Rectal smooth muscle tissue (tissue), 1 donor: ENCODE data around the gene FBXW8.

ENCODE experiments used
- H3K27ac ChIP-seq: one replicate; pipeline ENCODE4 v1.7.0; 2013; ENCODE audit warnings: low read depth, low read length, inconsistent platforms
- H3K27me3 ChIP-seq: one replicate; pipeline ENCODE4 v1.7.0; 2013; ENCODE audit warnings: low read length; ENCODE audit not compliant: control insufficient read depth, insufficient read depth
- H3K36me3 ChIP-seq: one replicate; pipeline ENCODE4 v1.7.0; 2013; ENCODE audit warnings: low read length; ENCODE audit not compliant: control insufficient read depth, insufficient read depth
- H3K4me1 ChIP-seq: one replicate; pipeline ENCODE4 v1.7.0; 2013; ENCODE audit warnings: low read length; ENCODE audit not compliant: control insufficient read depth, insufficient read depth
- H3K4me3 ChIP-seq: one replicate; pipeline ENCODE4 v1.7.0; 2013; ENCODE audit warnings: low read length
- H3K9ac ChIP-seq: one replicate; pipeline ENCODE4 v1.7.0; 2013; ENCODE audit warnings: low read length

The FBXW8 gene

DNA sequence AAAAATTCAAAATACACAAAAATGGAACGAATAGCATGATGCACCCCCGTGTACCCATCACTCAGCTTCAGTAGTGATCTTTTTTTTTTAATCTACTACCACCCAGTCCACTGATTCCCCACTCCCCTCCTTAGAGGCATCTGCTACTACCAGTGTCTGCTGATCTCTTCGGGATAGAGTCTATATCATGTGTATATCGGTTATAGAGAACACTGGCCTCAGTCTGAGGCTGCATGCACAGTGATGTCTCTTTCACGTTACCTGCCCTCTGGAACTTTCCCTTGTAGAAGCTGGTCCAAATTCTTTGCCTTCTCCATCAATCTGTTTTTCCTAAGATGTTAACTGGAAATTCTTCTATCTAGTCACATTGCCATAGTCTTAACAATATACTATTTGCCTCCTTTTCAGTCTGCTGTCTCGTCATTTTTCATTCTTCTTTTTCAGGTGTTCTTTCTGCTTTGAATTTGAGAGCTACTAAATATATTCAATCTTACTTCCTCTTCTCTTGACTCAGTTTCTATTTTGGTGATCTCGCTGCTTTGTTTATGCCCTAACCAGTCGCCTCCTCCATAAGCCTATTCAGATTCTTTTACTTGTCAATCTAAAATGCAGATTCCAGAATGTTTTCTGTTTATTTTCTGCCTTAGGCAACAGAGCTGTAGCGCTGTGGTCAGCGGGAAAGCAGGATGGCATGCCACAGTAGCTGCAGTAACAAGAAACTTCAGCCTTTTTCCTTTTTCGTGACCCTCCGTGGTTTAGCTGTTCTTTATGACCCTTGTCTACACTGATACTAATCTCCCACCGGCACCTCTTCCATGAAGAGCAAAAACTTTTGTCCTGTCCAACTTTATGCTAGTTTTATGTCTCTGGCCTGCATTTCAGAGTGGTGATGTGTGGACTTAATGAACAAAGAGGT is 67.0 kb downstream of the FBXW8 start:
- Histone ChIP-seq H3K27me3 (no peaks in the 10 kb centered on the region), H3K36me3 (no peaks in the 10 kb centered on the region), H3K4me3 (no peak overlapping the region), H3K9ac (no peak overlapping the region), H3K4me1 (no peaks in the 10 kb centered on the region), H3K27ac (no peak overlapping the region)

DNA sequence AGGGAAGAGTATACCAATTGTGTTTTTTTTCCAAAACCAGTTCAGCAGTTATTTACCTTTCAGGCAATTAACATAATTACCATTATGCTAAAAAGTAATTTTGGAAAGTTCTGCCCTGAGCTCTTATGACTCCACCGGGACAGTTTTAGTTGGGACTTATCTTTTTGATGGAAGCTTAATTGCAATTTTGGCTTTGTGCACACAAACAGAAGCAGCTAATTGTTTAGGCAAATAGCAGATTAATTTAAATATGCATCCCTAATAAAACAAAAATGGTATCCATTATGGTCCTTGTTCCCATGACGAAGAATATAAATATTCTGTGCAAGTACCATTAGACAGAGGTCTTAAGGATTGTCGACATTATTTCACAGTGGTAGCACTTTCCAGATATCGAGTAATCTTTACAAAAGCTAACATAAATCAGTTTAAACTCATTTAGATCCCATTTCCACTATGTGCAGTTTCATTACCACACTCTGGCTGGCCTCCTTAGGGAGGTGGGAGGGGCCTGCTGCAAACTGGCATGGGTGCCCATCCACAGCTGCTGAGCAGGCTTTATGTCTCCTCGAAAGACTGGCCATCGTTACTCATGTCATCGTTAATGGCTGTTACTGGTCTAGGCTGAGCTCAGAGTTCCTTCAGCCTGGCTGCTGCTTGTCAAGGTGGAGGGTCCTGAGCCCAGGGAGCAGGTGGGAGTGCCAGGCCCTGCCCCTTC is 68.2 kb downstream of the FBXW8 start:
- no peak overlapping the region for H3K9ac ChIP-seq
- no peaks in the 10 kb centered on the region for H3K4me1 ChIP-seq
- H3K27ac ChIP-seq, result no peak overlapping the region
- H3K4me3 ChIP-seq, result no peak overlapping the region
- H3K27me3 ChIP-seq, result no peaks in the 10 kb centered on the region
- no peaks in the 10 kb centered on the region for H3K36me3 ChIP-seq

DNA sequence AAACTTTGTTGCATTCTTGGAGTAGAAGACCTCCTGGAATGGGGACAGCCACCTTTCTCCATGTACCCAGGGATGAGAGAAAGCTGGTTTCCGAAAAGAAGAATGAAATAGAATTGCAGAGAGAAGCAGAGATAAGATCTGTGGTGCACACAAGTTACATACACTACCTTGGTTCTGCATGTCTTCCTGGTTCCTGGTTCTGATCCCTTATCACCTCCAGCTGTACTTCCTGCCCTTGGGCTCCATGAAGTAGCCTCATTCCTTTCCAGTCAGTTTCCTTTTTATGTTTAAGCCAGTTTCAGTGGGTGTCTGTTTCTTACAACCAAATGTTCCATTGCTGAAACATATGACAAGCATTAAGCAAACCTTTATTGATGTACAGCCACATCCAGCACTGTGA is 69.3 kb downstream of the FBXW8 start:
- Histone ChIP-seq H3K4me3 (no peak overlapping the region), H3K36me3 (no peaks in the 10 kb centered on the region), H3K27ac (no peak overlapping the region), H3K27me3 (no peaks in the 10 kb centered on the region), H3K9ac (no peak overlapping the region), H3K4me1 (no peaks in the 10 kb centered on the region)

DNA sequence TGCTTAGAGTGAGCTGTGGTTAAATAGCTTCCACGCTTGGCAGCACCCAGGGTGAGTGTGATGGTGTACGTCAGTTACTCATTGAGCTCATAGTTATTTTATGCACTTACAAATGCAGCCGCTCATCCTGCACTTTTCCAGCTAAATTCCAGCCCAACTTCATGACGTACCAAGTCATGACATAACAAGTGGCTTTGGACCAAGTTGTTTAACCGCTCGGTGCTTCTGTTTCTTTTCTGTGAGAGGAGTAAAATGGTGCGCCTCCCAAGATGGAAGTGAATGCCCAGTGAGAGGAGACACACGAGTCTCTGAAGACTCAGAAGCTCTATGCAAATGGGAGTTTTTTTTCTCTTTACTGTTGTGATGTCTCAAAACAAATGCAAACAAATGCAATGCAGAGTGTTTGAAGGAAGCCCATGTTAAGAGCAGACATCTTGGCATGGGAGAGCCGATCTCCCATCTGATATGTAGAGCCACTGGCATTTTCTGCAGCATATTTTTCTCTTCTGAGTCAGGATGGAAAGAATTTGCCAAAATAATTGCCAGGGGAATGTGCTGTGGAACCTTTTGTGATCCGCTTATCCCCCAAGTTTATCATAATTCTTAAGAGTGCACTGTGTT is 72.2 kb downstream of the FBXW8 start:
- Histone ChIP-seq H3K4me3 (no peak overlapping the region), H3K9ac (no peak overlapping the region), H3K27ac (peak overlapping the region; percentile 53), H3K4me1 (no peaks in the 10 kb centered on the region), H3K36me3 (peaks cover 4% of the 10 kb centered on the region), H3K27me3 (no peaks in the 10 kb centered on the region)

DNA sequence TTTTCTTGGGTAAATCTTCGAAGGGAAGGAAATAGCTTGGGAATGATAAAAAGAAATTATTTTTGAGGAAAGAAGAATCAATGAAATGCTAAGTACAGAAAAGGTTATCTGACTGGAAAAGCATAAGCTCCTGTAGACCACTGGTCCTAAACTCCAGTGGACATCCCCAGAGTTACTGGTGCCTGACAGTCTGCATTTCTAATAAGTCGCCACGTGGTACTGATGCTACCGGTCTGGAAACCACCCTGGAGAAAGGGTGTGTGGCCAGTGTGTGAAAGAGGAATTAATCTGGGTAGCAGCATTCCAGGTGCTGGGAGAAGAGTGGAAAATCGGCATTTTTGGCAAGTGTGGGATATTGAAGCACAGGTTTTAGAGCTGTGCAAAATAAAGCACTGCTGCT is 73.3 kb downstream of the FBXW8 start:
- H3K4me3 ChIP-seq, result no peak overlapping the region
- H3K9ac ChIP-seq, result no peak overlapping the region
- peaks cover 5% of the 10 kb centered on the region for H3K36me3 ChIP-seq
- H3K27ac ChIP-seq, result no peak overlapping the region
- no peaks in the 10 kb centered on the region for H3K27me3 ChIP-seq
- H3K4me1 ChIP-seq, result no peaks in the 10 kb centered on the region

DNA sequence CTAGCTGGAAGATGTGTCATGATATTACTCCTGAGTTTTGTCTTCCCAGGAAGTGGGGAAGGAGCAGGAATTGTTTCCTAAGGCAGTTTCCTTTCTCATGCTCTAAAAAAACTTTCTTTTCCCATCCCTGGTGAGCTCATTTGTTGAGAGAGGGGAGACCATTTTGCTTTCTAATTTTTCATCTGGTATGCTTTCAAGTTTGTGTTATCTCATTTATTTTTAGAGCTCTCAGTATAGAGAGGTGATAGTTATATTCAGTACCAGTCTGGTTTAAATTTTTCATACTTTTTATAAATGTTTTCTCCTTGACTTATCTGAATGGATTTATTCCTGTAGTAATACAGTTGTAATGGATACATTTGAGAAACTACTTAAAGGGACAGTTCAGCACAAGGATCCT is 79.6 kb downstream of the FBXW8 start:
- no peaks in the 10 kb centered on the region for H3K4me1 ChIP-seq
- no peak overlapping the region for H3K27ac ChIP-seq
- H3K36me3 ChIP-seq, result peaks cover 12% of the 10 kb centered on the region
- H3K4me3 ChIP-seq, result no peak overlapping the region
- H3K9ac ChIP-seq, result no peak overlapping the region
- H3K27me3 ChIP-seq, result no peaks in the 10 kb centered on the region

DNA sequence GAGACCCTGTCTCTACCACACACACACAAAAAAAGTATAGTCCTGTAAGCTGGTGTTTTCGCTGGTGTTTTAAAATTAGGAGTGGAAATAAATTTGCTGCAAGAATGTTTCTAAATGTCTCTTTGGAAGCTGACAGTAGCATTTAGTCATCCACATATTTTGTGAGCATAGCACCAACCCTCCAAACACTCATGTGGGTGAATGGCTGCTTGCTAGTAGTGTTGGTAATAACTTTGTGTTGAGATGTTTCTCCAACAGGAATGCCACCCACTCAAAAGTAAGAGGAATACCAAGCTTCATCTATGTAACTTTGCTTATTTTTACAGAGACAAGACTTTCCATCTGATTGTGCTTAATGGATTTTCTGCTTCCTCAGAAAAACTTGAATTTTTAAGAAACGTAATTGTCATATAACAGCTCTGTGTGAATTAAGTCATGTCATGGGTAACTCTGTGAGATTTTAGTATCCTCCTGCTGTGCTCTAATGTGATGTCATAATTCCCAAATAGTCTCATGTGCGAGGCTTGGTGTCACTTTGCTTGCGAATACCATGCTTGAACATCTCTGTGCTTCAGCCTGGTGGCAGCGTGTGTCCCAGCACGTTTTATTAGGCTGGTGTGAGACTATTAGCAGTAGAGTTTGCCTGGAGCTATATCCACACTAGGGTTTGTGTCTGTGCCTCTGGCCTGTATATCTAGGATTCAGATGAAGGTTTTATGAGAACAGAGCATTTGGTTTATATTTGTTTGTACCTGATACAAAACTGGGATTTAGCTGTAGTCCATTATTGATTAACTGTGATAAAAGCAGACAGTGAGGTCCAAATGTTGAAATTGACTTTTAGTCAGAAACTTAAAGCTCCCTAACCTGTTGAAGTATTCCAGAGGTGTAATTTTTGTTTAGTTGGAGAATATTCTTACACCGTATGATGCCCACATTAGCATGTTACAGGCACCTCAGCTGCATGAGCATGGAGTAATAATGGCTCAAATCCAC is 80.5 kb downstream of the FBXW8 start:
- Histone ChIP-seq H3K27ac (no peak overlapping the region), H3K4me3 (no peak overlapping the region), H3K4me1 (no peaks in the 10 kb centered on the region), H3K9ac (no peak overlapping the region), H3K27me3 (no peaks in the 10 kb centered on the region), H3K36me3 (peaks cover 9% of the 10 kb centered on the region)

DNA sequence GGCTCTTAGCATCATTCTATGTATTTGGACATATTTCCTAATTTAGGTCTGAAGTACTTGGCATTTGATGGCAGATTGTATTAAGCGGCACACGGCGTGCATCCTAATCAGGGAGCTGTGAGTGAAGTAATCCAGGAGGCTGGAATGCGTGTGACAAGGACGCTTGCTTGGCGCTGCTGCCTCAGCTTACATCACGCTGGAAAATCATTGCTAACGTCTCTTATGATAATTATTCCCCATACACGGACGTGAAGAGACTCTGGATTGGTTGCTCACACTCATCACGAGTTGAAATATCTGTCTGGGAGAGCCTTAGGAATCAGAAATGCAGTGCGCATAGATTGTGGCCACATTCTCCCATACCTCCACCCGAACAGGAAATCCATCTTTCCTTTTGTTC is 85.3 kb downstream of the FBXW8 start:
- no peak overlapping the region for H3K4me3 ChIP-seq
- peaks cover 7% of the 10 kb centered on the region for H3K36me3 ChIP-seq
- H3K27me3 ChIP-seq, result no peaks in the 10 kb centered on the region
- no peak overlapping the region for H3K27ac ChIP-seq
- H3K9ac ChIP-seq, result no peak overlapping the region
- H3K4me1 ChIP-seq, result no peaks in the 10 kb centered on the region

DNA sequence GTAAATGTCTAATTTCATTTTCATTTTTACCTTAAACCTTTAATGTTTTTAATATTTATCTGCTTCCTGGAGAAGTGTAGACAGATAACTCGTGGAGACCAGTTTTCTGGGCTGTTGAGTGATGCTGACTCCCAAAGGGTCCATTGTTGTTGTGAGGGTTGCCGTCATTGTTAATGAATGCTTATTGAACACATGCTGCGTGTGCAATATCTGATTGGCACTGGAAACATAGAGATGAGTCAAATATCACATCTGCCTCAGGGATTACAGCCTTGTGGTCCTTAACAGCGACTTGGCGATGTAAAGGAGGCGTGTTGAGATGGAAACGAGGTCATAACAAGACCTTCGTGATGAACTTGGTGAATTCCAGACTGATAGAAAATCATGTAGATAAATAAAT is 85.9 kb downstream of the FBXW8 start:
- H3K4me1 ChIP-seq, result no peaks in the 10 kb centered on the region

DNA sequence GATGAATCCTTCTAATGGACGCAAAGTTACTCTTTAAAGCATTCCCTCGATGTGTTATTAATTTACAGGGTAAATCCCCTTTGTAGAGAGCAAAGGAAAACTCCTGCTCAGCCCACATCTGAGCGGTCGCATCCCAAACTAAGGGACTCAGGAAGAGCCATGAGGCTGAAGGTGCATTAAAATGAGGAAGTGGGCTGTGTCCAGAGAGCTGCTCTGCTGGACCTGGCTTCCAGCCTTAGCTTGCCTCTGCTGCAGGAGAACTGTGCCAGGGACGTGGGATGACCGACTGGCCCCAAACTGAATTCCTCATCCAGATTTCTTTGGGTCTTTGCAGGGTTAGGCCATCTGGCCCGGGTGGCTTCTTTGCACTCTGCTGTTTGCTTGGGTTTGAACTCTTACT is 88.3 kb downstream of the FBXW8 start:
- Histone ChIP-seq H3K27me3 (no peaks in the 10 kb centered on the region), H3K4me3 (no peak overlapping the region), H3K36me3 (peaks cover 7% of the 10 kb centered on the region), H3K9ac (no peak overlapping the region), H3K27ac (no peak overlapping the region), H3K4me1 (no peaks in the 10 kb centered on the region)

More for the DNA sequence above, 85.9 kb downstream of the FBXW8 start:
- Histone ChIP-seq H3K9ac (no peak overlapping the region), H3K4me3 (no peak overlapping the region), H3K27me3 (no peaks in the 10 kb centered on the region), H3K36me3 (peaks cover 7% of the 10 kb centered on the region), H3K27ac (no peak overlapping the region)

DNA sequence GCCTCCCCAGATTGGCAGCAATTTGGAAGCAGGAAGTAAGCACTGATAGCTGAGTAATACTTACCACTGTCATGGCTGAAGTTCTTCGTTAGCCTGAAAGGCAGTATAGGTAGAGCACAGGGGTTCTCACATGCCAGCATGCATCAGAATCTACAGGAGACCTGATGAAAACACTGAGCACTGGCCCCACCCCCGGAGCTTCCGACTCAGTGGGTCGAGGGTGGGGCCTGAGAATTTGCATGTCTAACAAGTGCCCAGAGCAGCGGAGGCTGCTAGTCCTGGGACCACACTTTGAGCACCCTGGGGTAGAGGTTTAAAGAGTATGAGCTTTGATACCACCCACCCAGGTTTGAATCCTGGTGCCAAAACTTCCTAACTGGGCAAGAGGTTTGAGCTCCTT is 89.6 kb downstream of the FBXW8 start:
- Histone ChIP-seq H3K4me1 (no peaks in the 10 kb centered on the region), H3K36me3 (peaks cover 2% of the 10 kb centered on the region), H3K9ac (no peak overlapping the region), H3K27me3 (no peaks in the 10 kb centered on the region), H3K4me3 (no peak overlapping the region), H3K27ac (no peak overlapping the region)
